ENCODE results near the gene NR2C2. TPM values are rescaled to one million over a fixed set of nuclear protein-coding genes. Genes with fewer than 3 reads are reported as not detected.

NR2C2 gene
- total RNA-seq, 1 experiment from 2014 or later: 38.5 TPM

GRCh38 chr3:14921034-14921616, 26.3 kb upstream of the NR2C2 start:
- H2BK5ac ChIP-seq (ENCODE audit: insufficient read length, low read length): no peak overlapping the region
- H4K5ac ChIP-seq (ENCODE audit: insufficient read length, low read depth, low read length): no peak overlapping the region
- no peaks in the 10 kb centered on the region for H3K27me3 ChIP-seq (ENCODE audit: insufficient read depth, low read length)
- no peak overlapping the region for H3K4ac ChIP-seq (ENCODE audit: low read depth, low read length)
- H2BK120ac ChIP-seq (ENCODE audit: low read depth, low read length, poor library complexity, severe bottlenecking): no peak overlapping the region
- H3K9me3 ChIP-seq (ENCODE audit: control insufficient read depth, low read depth, low read length): no peaks in the 10 kb centered on the region
- no peak overlapping the region for H3K9ac ChIP-seq (ENCODE audit: extremely low read depth, insufficient read length, low read length)
- Mint-ChIP-seq H3K4me1 (peaks cover 17 to 31% of the 10 kb centered on the region in 2 experiments), H3K9me3 (no peaks in the 10 kb centered on the region), H3K27ac (no peak overlapping the region; a peak in 1 of 7 replicates), H3K27me3 (ENCODE audit: low read depth) (no peaks in the 10 kb centered on the region), H3K4me3 (no peak overlapping the region), H3K36me3 (ENCODE audit: insufficient read depth in 1 of 3, low read depth in 3 of 3) (no peaks in the 10 kb centered on the region)
- H4K8ac ChIP-seq (replicated peaks; ENCODE audit: insufficient read length, low read depth, low read length): no peak overlapping the region
- no peak overlapping the region for H2BK12ac ChIP-seq (ENCODE audit: insufficient read length, low read depth, low read length)
- peak; percentile 97 for TF ChIP-seq CTCF (conservative IDR thresholded peaks at IDR 0.05)
- H3K79me1 ChIP-seq (ENCODE audit: insufficient read depth, low read depth, low read length, poor library complexity, severe bottlenecking): no peaks in the 10 kb centered on the region
- H2AK5ac ChIP-seq (ENCODE audit: insufficient read length, low read length): no peak overlapping the region
- no peak overlapping the region for H2BK20ac ChIP-seq (ENCODE audit: low read depth, low read length, poor library complexity, severe bottlenecking)
- no peaks in the 10 kb centered on the region for H3K79me2 ChIP-seq (ENCODE audit: insufficient read depth, low read length)
- H3K14ac ChIP-seq (ENCODE audit: insufficient read depth, low read length): no peak overlapping the region
- no peaks in the 10 kb centered on the region for H3K23me2 ChIP-seq (ENCODE audit: insufficient read length, low read depth, low read length, poor library complexity, severe bottlenecking)
- H3K27ac ChIP-seq (ENCODE audit: insufficient read length, low read depth, low read length): no peak overlapping the region
- H3T11ph ChIP-seq (ENCODE audit: low read length): no peak overlapping the region
- H3K56ac ChIP-seq (ENCODE audit: insufficient read length, low read depth, low read length): no peak overlapping the region
- H4K20me1 ChIP-seq (ENCODE audit: control insufficient read depth, insufficient read depth, insufficient read length): no peaks in the 10 kb centered on the region
- H3K4me2 ChIP-seq (ENCODE audit: insufficient read depth, insufficient read length, low read length): no peak overlapping the region
- peak; percentile 89 for DNase-seq
- no peak overlapping the region for H4K91ac ChIP-seq (ENCODE audit: insufficient read length, low read depth, low read length)
- WGBS (ENCODE audit: extremely low coverage, insufficient read length, low lambda C conversion rate): no CpG with 5 or more reads among the region's 10 CpGs
- H3K4me1 ChIP-seq (ENCODE audit: insufficient read depth, low read length): peaks cover 2% of the 10 kb centered on the region; the same call in 1 of the 2 replicates
- no peak overlapping the region for H3K23ac ChIP-seq (ENCODE audit: insufficient read length, low read depth, low read length)
- no peak overlapping the region for H3K18ac ChIP-seq (ENCODE audit: insufficient read length, low read depth, low read length)
- no peak overlapping the region for H2AFZ ChIP-seq (ENCODE audit: low read length)
- no peak overlapping the region for H2BK15ac ChIP-seq (ENCODE audit: low read depth, low read length)

All from H9 (cell line).